GM12865 (cell line): ENCODE results near the gene PIK3CA.
"Not testable (repeated sequence)": the region's sequence is repeated elsewhere in the genome, so short reads cannot be mapped to it uniquely, and the experiment has no call there.

ENCODE experiments used
- DNase-seq: peaks from one replicate; pipeline ENCODE4 v3.0.0; 2010; ENCODE audit warnings: low read depth
- H3K4me3 ChIP-seq: 2 replicates; pipeline ENCODE4 v1.5.1; 2011; ENCODE audit warnings: mild to moderate bottlenecking, low read depth, low read length, control low read depth
- CTCF ChIP-seq: IDR thresholded peaks from 2 replicates; pipeline ENCODE4 v1.5.1; 2011; ENCODE audit warnings: low read length, control low read depth, low read depth, inconsistent platforms; ENCODE audit not compliant: insufficient read depth; ENCODE audit errors: missing control alignments

Gene PIK3CA

GRCh38 chr3:179227349-179227748, 79.2 kb downstream of the PIK3CA start:
- DNase-seq = no peak

GRCh38 chr3:179229177-179229576, 81.0 kb downstream of the PIK3CA start:
- TF ChIP-seq CTCF = no peak
- peak; percentile 29 for DNase-seq
- H3K4me3 ChIP-seq = no peak overlapping the region

More at GRCh38 chr3:179227349-179227748, 79.2 kb downstream of the PIK3CA start:
- no peak for TF ChIP-seq CTCF
- H3K4me3 ChIP-seq = no peak overlapping the region

GRCh38 chr3:179233043-179233442, 84.9 kb downstream of the PIK3CA start:
- no peak for DNase-seq
- TF ChIP-seq CTCF = no peak

GRCh38 chr3:179234199-179234598, 86.0 kb downstream of the PIK3CA start:
- TF ChIP-seq CTCF = no peak
- H3K4me3 ChIP-seq = no peak overlapping the region
- DNase-seq = no peak

More at GRCh38 chr3:179233043-179233442, 84.9 kb downstream of the PIK3CA start:
- no peak overlapping the region for H3K4me3 ChIP-seq

- peak; percentile 15 for DNase-seq
- H3K4me3 ChIP-seq = peak overlapping the region; percentile 34; the same call in 1 of the 2 replicates
- TF ChIP-seq CTCF = no peak
These were observed 88.6 kb downstream of the PIK3CA start for GRCh38 chr3:179236669-179237301.

- DNase-seq = not testable (repeated sequence)
These were observed 92.1 kb downstream of the PIK3CA start for GRCh38 chr3:179240299-179240698.

GRCh38 chr3:179242859-179243258, 94.7 kb downstream of the PIK3CA start:
- H3K4me3 ChIP-seq, DNase-seq: not testable (repeated sequence)

More at GRCh38 chr3:179240299-179240698, 92.1 kb downstream of the PIK3CA start:
- not testable (repeated sequence) for H3K4me3 ChIP-seq

- DNase-seq = no peak
- TF ChIP-seq CTCF = no peak
- no peak overlapping the region for H3K4me3 ChIP-seq
These were observed 96.7 kb downstream of the PIK3CA start for GRCh38 chr3:179244878-179245277.
